Retinal pigment epithelial cell (primary cell): ENCODE data around the gene FHOD1.

ENCODE experiments used
- DNase-seq: peaks from one replicate; pipeline ENCODE4 v3.0.0-alpha.2; 2010; ENCODE audit warnings: low read depth
- H3K4me3 ChIP-seq: 2 replicates; pipeline ENCODE4 v1.5.1; 2011; ENCODE audit warnings: mild to moderate bottlenecking, low read length, control low read depth, moderate library complexity
- CTCF ChIP-seq: conservative IDR thresholded peaks from 2 replicates; pipeline ENCODE4 v1.5.1; 2011; ENCODE audit warnings: low read depth, low read length, control low read depth, inconsistent platforms

FHOD1 gene

GRCh38 chr16:67200491-67200890 is 46.8 kb downstream of the FHOD1 start:
- H3K4me3 ChIP-seq: no peak overlapping the region
- TF ChIP-seq CTCF: no peak
- DNase-seq: no peak

GRCh38 chr16:67199808-67200198 is 47.5 kb downstream of the FHOD1 start:
- TF ChIP-seq CTCF: peak; percentile 7
- no peak for DNase-seq
- H3K4me3 ChIP-seq: no peak overlapping the region

- H3K4me3 ChIP-seq: no peak within 1 kb of the TSS
- TF ChIP-seq CTCF: peak; percentile 61
Measured at GRCh38 chr16:67199011-67199807, 48.1 kb downstream of the FHOD1 start, which contains the start of gene ELMO3. Gene ELMO3, plus strand, starts transcription at chr16:67199131. Its CDS starts 196 bp downstream, at chr16:67199327.

GRCh38 chr16:67198238-67198734 is 49.0 kb downstream of the FHOD1 start:
- DNase-seq: no peak
- no peak overlapping the region for H3K4me3 ChIP-seq
- TF ChIP-seq CTCF: peak; percentile 82

More at GRCh38 chr16:67199011-67199807, 48.1 kb downstream of the FHOD1 start, which contains the start of gene ELMO3:
- no peak for DNase-seq

- H3K4me3 ChIP-seq: no peak overlapping the region
- no peak for TF ChIP-seq CTCF
- DNase-seq: no peak
Measured at GRCh38 chr16:67197704-67198103, 49.6 kb downstream of the FHOD1 start.

- no peak for TF ChIP-seq CTCF
- no peak for DNase-seq
- H3K4me3 ChIP-seq: no peak overlapping the region
Measured at GRCh38 chr16:67196881-67197280, 50.4 kb downstream of the FHOD1 start.

- no peak overlapping the region for H3K4me3 ChIP-seq
- DNase-seq: no peak
- no peak for TF ChIP-seq CTCF
Measured at GRCh38 chr16:67195676-67196075, 51.6 kb downstream of the FHOD1 start.
